GM18508 (cell line): ENCODE data around the gene SLC6A11.

Experiments
- ATAC-seq: cut with Tn5 transposase; IDR thresholded peaks from one replicate; pipeline ENCODE4 v1.9.1; 2021; ENCODE audit warnings: moderate number of reproducible peaks; ENCODE audit not compliant: insufficient read depth, unreplicated experiment

SLC6A11 gene

GRCh38 chr3:10926811-10927521 lies 110.9 kb downstream of the SLC6A11 start:
- ATAC-seq: no peak

- ATAC-seq: no peak
Measured at GRCh38 chr3:10927551-10927950, 111.5 kb downstream of the SLC6A11 start.

- no peak for ATAC-seq
Measured at GRCh38 chr3:10928407-10928960, 112.5 kb downstream of the SLC6A11 start.

- no peak for ATAC-seq
Measured at GRCh38 chr3:10928961-10929471, 113.0 kb downstream of the SLC6A11 start.

- no peak for ATAC-seq
Measured at GRCh38 chr3:10929978-10930665, 114.1 kb downstream of the SLC6A11 start.

- ATAC-seq: no peak
Measured at GRCh38 chr3:10930666-10931040, 114.6 kb downstream of the SLC6A11 start.

GRCh38 chr3:10932596-10932995 lies 116.6 kb downstream of the SLC6A11 start:
- ATAC-seq: no peak

GRCh38 chr3:10933021-10933420 lies 117.0 kb downstream of the SLC6A11 start:
- no peak for ATAC-seq

- no peak for ATAC-seq
Measured at GRCh38 chr3:10933470-10933804, 117.4 kb downstream of the SLC6A11 start.

- no peak for ATAC-seq
Measured at GRCh38 chr3:10933805-10934481, 117.9 kb downstream of the SLC6A11 start.

GRCh38 chr3:10935028-10935427 lies 119.0 kb downstream of the SLC6A11 start:
- ATAC-seq: no peak

- no peak for ATAC-seq
Measured at GRCh38 chr3:10935846-10936631, 120.0 kb downstream of the SLC6A11 start.

GRCh38 chr3:10936686-10937085 lies 120.7 kb downstream of the SLC6A11 start:
- ATAC-seq: no peak

- no peak for ATAC-seq
Measured at GRCh38 chr3:10937141-10937825, 121.3 kb downstream of the SLC6A11 start.

GRCh38 chr3:10939556-10939955 lies 123.5 kb downstream of the SLC6A11 start:
- no peak for ATAC-seq

- ATAC-seq: no peak
Measured at GRCh38 chr3:10940106-10940505, 124.1 kb downstream of the SLC6A11 start.

GRCh38 chr3:10941972-10942371 lies 125.9 kb downstream of the SLC6A11 start:
- no peak for ATAC-seq

GRCh38 chr3:10942690-10943205 lies 126.7 kb downstream of the SLC6A11 start:
- no peak for ATAC-seq

- ATAC-seq: no peak
Measured at GRCh38 chr3:10944866-10945265, 128.8 kb downstream of the SLC6A11 start.
